Activated CD8-positive, alpha-beta memory T cell treated with anti-CD3 and anti-CD28 coated beads, Interleukin-2, amount 50 U/mL, for 24 hours (primary cell): ENCODE results near the gene SUZ12.
A peak's percentile ranks its signal among the peaks of the same experiment; 100 is the strongest.
"Not testable (repeated sequence)": the region's sequence is repeated elsewhere in the genome, so short reads cannot be mapped to it uniquely, and the experiment has no call there.

ENCODE experiments used
- DNase-seq: peaks from one replicate; pipeline ENCODE4 v3.0.0-alpha.2; 2020; ENCODE audit errors: extremely low read depth

SUZ12 gene

GRCh38 chr17:31936615-31937609, at the start of gene SUZ12:
Gene SUZ12 (plus strand): TSS chr17:31937007. CDS start chr17:31937247, 240 bp downstream.
- DNase-seq, result peak; percentile 48

GRCh38 chr17:31888124-31888523, 48.7 kb upstream of the SUZ12 start:
- DNase-seq, result no peak

- DNase-seq, result no peak
Measured at GRCh38 chr17:31900877-31901276, 35.9 kb upstream of the SUZ12 start.

- no peak for DNase-seq
Measured at GRCh38 chr17:31902693-31903092, 34.1 kb upstream of the SUZ12 start.

- no peak for DNase-seq
Measured at GRCh38 chr17:31903401-31903800, 33.4 kb upstream of the SUZ12 start.

- DNase-seq, result no peak
Measured at GRCh38 chr17:31907342-31907962, 29.4 kb upstream of the SUZ12 start.

- DNase-seq, result no peak
Measured at GRCh38 chr17:31908386-31908785, 28.4 kb upstream of the SUZ12 start.

- not testable (repeated sequence) for DNase-seq
Measured at GRCh38 chr17:31912705-31913104, 24.1 kb upstream of the SUZ12 start.

- DNase-seq, result no peak
Measured at GRCh38 chr17:31915456-31916100, 21.2 kb upstream of the SUZ12 start.

GRCh38 chr17:31916491-31917064, 20.2 kb upstream of the SUZ12 start:
- DNase-seq, result no peak

- DNase-seq, result no peak
Measured at GRCh38 chr17:31917065-31917529, 19.7 kb upstream of the SUZ12 start.

GRCh38 chr17:31917721-31918120, 19.1 kb upstream of the SUZ12 start:
- DNase-seq, result not testable (repeated sequence)

GRCh38 chr17:31918701-31919128, 18.1 kb upstream of the SUZ12 start:
- no peak for DNase-seq

GRCh38 chr17:31919802-31920525, 16.8 kb upstream of the SUZ12 start:
- no peak for DNase-seq

- no peak for DNase-seq
Measured at GRCh38 chr17:31926100-31926729, 10.6 kb upstream of the SUZ12 start.

GRCh38 chr17:31931756-31932155, 5.1 kb upstream of the SUZ12 start:
- no peak for DNase-seq

- no peak for DNase-seq
Measured at GRCh38 chr17:31935512-31935911, 1.3 kb upstream of the SUZ12 start.

- DNase-seq, result not testable (repeated sequence)
Measured at GRCh38 chr17:31937926-31938641, 1.3 kb downstream of the SUZ12 start.

- DNase-seq, result not testable (repeated sequence)
Measured at GRCh38 chr17:31941916-31942315, 5.1 kb downstream of the SUZ12 start.

- DNase-seq, result not testable (repeated sequence)
Measured at GRCh38 chr17:31942396-31942795, 5.6 kb downstream of the SUZ12 start.
